GM18508 (cell line): ENCODE measurements around the gene RPL13.

Experiments
- ATAC-seq: cut with Tn5 transposase; IDR thresholded peaks from one replicate; pipeline ENCODE4 v1.9.1; 2021; ENCODE audit warnings: moderate number of reproducible peaks; ENCODE audit not compliant: insufficient read depth, unreplicated experiment

Gene RPL13

DNA sequence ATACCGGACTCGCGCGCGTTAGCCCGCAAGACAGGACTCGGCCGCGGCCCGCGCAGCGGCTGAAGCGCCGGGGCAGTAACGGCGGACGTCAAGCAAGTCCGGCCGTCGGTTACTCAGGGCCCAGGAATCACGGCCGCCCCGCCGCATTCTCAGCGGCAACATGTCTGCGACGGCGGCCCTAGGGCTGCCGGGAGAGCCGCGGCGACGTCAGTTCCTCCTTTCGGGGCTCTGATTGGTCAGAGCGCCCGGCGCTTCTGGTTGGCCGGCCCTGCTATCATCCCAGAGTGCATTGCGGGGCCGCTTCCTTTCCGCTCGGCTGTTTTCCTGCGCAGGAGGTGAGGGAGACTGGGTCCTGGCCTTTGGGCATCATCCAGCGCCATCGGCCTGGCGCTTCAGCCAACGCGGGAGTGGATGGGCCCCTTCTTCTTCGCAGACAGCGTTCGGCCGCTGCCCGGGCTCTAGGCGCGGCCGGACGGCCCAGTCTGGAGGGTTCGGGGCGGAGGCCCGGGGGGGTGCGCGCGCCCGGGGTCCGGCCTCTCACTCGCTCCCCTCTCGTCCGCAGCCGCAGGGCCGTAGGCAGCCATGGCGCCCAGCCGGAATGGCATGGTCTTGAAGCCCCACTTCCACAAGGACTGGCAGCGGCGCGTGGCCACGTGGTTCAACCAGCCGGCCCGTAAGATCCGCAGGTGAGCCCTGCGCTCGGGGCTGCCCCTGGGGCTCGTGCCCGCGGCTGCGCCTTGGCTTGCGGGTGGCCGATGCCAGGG lies at the start of gene RPL13:
Gene RPL13 (plus strand): TSS at position 305 of the 764 bp plus-strand sequence. CDS start 278 bp downstream, at position 583.
- no peak for ATAC-seq

DNA sequence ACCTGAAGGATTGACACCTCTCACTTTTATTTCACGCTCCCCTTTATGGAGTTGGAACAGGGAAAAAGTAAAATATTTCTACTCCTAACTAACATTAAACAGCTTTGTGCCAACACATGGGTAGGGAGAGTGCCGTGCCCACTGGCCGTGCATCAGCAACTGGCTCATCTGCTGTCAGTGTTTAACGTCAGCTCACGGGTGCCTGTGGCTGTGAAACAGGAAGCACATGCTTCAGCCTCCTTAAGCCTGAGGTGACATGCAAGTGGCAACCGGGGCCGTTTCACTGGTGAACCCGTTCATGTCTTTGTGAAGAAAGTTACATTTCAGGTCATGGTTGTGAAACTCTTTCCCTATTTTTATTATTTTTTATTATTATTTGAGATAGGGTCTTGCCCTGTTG lies 49.1 kb upstream of the RPL13 start:
- no peak for ATAC-seq

DNA sequence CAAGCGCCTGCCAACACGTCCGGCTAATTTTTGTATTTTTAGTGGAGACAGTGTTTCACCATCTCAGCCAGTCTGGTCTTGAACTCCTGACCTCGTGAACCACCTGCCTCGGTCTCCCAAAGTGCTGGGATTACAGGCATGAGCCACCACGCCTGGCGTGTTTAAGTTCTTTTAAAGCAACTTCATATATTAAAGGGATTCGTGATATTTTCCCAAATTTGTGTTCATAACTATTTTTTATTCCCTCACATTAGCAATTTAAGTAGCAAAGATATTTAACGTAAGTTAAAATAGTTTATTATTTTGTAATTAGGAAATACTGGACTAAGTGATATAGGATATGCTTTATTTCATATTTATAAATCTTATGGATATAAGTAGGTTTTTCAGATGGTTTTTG lies 48.0 kb upstream of the RPL13 start:
- ATAC-seq: no peak

DNA sequence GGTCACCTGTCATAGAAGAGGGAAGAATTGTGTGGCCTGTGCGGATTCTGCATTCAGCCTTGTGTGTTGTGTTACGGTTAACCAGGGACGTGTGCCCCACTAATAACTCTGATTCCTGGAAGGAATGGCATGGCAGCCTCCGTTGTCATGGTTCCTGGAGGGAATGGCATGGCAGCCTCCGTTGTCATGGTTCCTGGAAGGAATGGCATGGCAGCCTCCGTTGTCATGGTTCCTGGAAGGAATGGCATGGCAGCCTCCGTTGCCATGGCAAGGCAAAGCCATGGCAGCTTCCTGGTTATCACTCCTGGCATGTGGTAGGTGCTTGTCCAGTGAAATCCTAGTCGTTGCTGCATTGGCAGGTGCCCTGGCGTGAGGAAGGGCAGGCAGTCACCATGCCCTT lies 43.4 kb upstream of the RPL13 start:
- ATAC-seq: no peak

DNA sequence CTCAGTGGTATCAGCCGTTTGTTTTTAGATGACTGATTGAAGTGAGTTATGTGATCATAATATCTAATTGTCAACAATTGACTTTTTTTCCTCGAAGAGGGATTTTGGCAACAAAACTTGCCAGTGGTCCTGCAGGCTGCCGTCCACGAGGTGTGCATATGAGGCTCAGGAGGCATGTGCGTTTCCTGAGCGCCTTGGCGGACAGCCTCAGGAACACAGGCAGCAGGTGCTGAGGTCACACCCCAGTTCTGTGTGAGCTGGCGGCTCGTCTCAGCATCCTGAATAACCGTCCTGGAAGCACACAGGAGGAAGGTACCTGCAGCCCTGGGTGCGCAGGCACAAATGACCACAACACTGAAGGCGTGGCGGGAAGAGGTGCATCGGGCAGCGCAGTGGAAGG lies 40.6 kb upstream of the RPL13 start:
- ATAC-seq: no peak

DNA sequence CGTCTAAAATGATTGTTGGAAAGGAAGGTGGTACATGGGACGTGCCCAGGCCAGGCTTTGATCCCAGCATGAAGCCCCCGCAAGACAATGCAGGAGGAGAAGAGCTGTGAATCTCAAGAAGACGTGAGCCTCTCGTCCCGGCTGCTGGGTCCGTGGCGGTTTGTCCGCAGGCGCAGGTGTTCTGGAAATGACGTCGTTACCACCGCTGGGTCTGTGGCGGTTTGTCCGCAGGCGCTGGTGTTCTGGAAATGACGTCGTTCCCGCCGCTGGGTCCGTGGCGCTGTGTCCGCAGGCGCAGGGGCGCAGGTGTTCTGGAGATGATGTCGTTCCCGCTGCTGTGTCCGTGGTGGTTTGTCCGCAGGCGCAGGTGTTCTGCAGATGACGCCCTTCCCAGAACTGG lies 38.2 kb upstream of the RPL13 start:
- no peak for ATAC-seq

DNA sequence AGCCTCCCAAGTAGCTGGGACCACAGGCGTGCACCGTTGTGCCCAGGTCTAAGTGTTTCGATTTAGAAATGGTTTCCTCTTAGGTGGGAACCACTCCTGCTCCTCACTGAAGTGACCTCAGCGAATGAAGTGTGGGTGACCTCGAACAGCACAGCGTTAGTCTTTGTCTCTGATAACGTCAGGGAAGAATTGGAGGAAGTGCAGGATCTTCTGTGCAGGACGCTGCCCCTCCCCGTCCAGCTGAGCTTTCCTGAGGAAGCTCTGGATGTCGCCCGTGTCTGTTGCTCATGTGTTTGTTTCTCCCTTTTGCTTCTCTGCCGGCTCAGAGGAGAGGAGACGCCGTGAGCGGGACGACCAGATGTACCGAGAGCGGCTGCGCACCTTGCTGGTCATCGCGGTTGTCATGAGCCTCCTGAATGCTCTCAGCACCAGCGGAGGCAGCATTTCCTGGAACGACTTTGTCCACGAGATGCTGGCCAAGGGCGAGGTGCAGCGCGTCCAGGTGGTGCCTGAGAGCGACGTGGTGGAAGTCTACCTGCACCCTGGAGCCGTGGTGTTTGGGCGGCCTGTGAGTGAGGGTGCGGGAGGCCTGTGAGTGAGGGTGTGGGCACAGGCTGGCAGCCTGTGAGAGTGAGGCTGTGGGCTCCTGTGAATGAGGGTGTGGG lies 36.7 kb upstream of the RPL13 start:
- no peak for ATAC-seq

DNA sequence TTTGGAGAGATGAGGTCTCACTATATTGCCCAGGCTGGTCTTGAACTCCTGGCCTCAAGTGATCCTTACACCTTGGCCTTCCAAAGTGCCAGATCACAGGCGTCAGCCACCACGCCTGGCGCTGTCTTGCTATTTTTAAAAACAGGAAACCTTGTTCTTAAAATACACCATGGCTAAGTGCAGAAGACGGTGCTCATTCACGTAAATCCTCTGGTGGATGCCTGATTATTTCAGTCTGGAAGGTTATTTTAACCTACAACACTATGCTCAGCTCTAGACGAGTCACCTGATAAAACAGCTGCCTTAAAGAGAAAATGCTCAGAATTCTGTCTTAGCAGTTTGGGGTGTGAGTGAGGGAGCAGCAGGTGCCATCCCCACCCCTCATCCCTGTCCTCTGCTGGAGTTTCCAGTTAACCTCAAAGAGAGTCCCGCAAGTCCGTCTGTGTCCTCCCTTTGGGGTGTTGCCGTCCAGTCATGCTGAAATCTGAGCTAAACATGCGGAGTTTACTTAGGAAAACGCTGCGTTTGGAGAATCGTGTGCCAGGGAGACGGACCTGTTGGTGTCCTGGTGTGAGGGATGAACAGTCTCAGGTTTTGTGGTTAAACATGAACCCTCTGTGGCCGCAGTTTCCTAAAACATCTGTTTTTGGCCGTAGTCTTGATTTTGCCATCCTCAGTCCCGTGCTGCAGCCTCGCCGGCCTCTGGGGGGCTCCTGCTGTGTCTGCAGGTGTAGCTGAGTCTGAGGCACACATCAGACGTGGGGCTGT lies 35.2 kb upstream of the RPL13 start:
- no peak for ATAC-seq

DNA sequence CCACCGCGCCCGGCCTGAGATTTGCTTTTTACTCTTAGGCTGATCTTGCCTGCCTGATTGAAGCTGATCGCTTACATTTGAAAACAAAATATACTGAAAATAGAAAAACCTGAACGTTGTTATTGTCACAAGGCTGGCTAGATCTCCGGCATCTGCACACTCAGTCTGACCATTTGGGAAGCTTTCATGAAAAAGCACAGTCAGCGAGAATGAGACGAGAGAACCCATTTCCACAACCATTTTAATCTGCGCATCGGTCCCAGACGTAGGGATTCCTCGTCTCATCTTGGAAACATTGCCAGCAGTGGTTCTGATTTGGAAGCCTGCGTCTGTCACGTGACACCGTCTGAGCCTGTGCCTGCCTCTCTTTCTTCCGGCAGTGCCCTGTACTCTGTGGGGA lies 31.4 kb upstream of the RPL13 start:
- ATAC-seq: no peak

DNA sequence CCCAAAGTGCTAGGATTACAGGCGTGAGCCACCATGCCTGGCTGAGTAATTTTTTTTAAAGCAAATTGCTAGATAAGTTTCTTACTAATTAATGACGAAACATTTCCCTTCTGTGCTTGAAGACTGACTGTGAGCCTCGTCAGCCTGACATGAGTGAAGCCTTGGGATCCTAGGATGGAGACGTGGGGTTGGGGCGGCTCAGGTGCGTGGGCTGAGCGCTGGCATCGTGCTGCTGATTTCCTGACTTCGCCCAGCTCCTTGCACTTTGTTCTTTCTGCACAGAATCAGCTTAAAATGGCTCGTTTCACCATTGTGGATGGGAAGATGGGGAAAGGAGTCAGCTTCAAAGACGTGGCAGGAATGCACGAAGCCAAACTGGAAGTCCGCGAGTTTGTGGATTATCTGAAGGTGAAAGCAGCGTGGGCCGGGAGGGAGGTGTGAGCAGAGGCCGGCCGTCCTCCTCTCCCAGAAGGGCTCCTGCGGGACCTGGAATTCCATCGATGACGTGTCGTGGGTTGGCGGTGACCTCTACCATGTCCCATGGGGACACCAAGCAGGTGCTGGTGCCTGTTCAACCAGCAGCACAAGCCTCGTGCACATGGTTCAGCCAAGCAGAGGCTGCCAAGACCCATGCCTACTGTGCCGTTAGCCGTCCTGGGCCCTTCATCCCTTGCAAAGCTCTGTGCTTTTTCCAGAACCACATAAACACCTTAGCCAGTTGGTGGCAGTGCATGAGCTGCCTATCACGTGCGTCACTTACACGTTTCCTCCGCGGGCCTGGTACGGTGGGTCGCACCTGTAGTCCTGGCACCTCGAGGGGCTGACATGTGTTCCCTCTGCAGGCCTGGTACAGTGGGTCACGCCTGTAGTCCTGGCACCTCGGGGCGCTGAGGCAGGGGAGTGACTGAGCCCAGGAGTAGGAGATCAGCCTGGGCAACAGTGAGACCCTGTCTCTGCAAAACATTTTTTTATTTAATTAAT lies 29.8 kb upstream of the RPL13 start:
- no peak for ATAC-seq

DNA sequence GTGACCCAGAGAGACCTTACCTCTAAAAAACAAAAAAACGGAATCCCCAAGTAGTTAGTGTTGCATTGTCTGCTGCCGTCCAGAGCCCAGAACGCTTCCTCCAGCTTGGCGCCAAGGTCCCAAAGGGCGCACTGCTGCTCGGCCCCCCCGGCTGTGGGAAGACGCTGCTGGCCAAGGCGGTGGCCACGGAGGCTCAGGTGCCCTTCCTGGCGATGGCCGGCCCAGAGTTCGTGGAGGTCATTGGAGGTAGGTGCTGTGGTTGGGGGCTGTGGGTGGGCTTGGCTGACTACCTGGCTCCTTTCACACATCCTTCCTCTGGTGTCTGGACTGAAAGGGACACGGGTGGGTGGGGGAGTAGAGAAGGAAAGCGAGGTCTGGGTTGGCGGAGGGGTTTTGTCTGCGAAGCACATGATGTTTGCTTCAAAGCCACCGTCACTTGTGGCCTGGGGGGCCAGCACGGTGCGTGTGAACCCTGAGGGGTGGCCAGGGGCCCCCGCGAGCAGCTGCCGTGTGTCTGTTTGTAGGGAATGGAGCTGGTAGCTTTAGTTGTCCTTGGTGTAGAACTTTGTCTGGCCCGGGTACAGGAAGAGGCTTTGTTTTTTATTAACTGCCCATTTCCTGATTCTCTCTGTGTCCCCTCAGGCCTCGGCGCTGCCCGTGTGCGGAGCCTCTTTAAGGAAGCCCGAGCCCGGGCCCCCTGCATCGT lies 28.5 kb upstream of the RPL13 start:
- no peak for ATAC-seq

DNA sequence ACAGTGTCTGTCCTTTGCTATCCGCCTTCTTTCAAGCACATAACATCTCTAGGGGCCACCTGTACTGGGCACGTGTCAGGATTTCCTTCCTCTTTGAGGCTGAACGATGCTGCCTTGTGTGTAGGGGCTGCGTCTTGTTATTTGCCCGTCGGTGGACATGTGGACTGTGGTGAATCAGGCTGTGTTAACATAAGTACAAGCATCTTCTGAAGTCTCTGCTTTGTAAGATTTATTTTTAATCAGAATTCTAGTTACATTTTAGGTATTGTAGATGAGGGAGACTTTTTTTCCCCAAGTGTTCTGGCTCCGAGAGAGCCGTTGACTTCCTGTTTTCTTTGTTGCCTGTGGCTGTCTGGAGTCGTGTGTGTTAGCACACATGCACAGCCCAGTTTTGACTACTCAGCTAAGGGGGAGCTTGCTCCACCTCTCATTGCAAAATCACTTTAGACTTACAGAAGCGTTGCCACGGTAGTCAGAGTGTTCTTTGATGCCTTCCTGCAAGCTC lies 26.2 kb upstream of the RPL13 start:
- ATAC-seq: no peak

DNA sequence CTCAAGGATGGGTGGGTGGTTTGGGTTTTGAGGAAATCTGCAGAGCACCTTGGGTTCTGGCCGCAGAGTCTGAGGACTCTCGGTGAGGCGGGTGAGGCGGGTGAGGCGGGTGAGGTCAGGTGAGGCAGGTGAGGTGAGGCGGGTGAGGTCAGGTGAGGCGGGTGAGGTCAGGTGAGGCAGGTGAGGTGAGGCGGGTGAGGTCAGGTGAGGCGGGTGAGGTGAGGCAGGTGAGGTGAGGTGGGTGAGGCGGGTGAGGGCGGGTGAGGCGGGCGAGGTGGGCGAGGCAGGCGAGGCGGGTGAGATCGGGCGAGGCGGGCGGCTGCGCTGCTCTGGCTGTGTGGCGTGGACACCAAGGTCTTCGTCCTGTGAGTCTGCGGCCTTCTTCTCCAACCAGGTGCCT lies 24.1 kb upstream of the RPL13 start:
- no peak for ATAC-seq

DNA sequence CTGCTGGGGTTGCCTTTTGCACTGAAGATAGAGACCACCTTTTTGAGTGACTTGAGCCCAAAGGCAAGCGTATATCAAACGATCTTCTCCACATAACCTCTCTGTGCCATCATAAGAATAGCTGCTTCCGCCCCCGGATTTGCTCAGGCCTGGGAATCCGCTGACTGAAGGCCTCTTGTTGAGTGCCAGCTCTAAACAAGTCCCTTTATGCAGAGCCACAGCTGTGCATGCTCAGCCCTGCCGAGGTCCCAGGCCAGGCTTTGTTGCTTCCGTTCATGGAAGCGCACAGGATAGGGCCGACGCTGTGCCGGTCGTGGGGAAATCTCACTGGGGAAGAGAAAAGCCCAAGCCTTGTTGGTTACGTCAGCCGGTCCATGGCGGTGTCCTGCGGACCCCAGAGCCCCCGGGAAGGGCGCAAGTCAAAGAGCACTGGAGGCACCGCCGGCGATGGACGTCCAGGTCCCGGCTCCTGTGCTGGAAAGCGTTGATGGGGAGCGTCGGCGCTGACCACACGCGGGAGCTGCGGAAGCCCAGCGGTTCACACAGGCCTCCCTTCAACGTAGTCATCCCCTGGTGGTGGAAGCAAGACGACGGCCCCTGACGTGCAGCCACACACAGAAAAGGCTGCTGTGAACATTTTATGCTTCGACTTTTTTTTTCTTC lies 23.5 kb upstream of the RPL13 start:
- no peak for ATAC-seq

DNA sequence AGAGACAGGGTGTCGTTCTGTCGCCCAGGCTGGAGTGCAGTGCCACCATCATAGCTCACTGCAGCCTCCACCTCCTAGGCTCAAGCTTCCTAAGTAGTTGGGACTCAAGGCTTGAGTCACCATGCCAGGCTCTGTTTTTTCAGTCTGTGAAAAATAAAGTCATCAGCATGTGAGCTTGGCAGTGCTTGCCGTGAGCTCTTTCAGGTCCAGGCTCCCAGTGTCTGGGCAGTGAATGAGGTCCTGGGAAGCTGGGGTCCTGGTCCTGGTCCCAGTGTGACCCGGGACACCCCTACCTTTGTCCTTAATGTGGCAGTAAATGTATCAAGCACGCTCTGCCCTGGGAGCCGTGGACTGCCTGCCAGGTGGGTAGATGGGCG lies 22.9 kb upstream of the RPL13 start:
- no peak for ATAC-seq

DNA sequence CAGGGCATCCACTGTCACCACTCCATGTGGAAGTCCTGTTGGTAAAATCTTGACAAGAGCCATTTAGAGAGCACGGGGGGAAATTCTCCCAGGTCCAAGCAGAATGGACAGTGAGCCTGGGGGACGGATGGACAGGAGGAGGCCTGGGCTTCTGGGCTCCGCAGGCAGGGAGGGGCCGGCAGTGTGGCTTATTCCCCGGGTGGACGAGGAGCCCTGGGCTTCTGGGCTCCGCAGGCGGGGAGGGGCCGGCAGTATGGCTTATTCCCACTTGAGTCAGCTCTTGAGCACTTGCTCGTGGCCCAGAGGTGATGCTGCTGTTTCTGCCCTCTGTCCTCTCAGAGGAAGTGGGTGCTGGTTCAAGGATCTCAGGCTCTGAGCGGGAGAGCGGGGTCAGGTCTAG lies 22.2 kb upstream of the RPL13 start:
- no peak for ATAC-seq

DNA sequence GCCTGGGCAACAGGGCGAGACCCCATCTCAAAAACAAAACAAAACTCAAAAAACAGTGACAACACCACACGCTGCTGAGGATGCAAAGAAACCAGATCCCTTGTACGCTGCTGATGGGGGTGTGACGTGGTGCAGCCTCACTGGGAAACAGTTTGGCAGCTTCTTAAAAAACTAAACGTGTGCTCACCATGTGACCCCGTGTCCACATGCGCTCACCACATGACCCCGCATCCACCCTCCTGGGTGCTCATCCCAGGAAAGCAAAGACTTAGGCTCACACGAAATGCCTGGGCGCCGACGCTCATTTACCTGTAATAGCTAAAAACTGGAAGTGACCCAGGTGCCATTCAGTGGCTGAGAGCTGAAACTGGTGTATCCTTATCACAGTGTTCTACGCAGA lies 19.9 kb upstream of the RPL13 start:
- no peak for ATAC-seq

DNA sequence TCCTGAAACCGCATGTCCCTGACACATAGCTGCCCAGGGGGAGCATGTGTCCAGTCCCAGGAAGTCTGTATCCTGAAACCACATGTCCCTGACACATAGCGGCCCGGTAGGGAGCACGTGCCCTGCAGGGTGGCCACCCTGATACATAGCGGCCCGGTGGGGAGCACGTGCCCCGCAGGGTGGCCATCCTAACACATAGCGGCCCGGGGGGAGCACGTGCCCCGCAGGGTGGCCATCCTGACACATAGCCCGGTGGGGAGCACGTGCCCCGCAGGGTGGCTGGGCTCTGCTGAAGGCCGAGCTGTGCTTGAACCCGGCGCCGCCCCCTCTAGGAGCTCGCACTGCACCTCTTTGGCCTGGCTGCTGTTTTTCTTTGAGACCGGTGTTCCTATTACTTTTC lies 18.7 kb upstream of the RPL13 start:
- no peak for ATAC-seq

DNA sequence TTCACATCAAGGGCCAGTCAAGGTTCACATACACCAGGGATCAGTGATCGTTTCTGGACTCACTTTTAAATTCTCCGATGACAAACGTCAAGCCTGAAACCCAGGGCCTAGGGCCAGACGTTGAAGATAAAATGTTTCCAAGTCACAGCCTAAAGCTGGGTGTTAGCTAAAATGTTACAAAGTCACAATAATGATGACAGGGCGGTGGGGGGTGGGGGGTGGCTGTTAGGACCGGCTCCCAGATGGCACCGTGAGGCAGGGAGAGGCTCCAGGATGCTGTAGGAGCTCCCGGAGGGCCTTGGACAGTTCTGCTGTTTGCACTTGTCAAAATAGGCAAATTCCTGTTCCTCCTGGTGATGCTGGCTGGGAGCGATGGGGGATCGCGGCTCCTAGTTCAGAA lies 16.4 kb upstream of the RPL13 start:
- ATAC-seq: no peak
